Fibroblast of pulmonary artery (primary cell): ENCODE measurements around the gene ZNF423.

Source experiments
- DNase-seq: peaks from one replicate; pipeline ENCODE4 v3.0.0-alpha.2; 2010; ENCODE audit warnings: low read depth
- H3K4me3 ChIP-seq: replicated peaks from 2 replicates; pipeline ENCODE4 v1.5.1; 2011; ENCODE audit warnings: low read depth, mild to moderate bottlenecking, control low read depth, low read length, moderate library complexity
- CTCF ChIP-seq: IDR thresholded peaks from 2 replicates; pipeline ENCODE4 v1.5.1; 2011; ENCODE audit warnings: mild to moderate bottlenecking, control low read depth, low read length, inconsistent platforms; ENCODE audit errors: missing control alignments

ZNF423 gene

GRCh38 chr16:49730772-49731171 lies 125.1 kb downstream of the ZNF423 start:
- no peak for TF ChIP-seq CTCF
- H3K4me3 ChIP-seq = no peak overlapping the region
- no peak for DNase-seq

GRCh38 chr16:49727611-49728010 lies 128.3 kb downstream of the ZNF423 start:
- no peak for DNase-seq
- H3K4me3 ChIP-seq = no peak overlapping the region
- no peak for TF ChIP-seq CTCF

- DNase-seq = no peak
- no peak overlapping the region for H3K4me3 ChIP-seq
- TF ChIP-seq CTCF = no peak
These were observed 129.8 kb downstream of the ZNF423 start for GRCh38 chr16:49726155-49726554.

GRCh38 chr16:49725651-49726050 lies 130.3 kb downstream of the ZNF423 start:
- H3K4me3 ChIP-seq = no peak overlapping the region
- no peak for TF ChIP-seq CTCF
- DNase-seq = no peak

- H3K4me3 ChIP-seq = no peak overlapping the region
- TF ChIP-seq CTCF = no peak
- DNase-seq = no peak
These were observed 131.1 kb downstream of the ZNF423 start for GRCh38 chr16:49724774-49725173.

GRCh38 chr16:49723310-49723709 lies 132.6 kb downstream of the ZNF423 start:
- TF ChIP-seq CTCF = no peak
- no peak overlapping the region for H3K4me3 ChIP-seq

GRCh38 chr16:49720225-49720624 lies 135.7 kb downstream of the ZNF423 start:
- no peak for DNase-seq
- TF ChIP-seq CTCF = no peak
- H3K4me3 ChIP-seq = no peak overlapping the region

More at GRCh38 chr16:49723310-49723709, 132.6 kb downstream of the ZNF423 start:
- no peak for DNase-seq
